H1 (cell line): ENCODE data around the gene OR2AG2. TPM values are rescaled to one million over a fixed set of nuclear protein-coding genes. Genes with fewer than 3 reads are reported as not detected.
A peak's percentile ranks its signal among the peaks of the same experiment; 100 is the strongest.
"Not testable (repeated sequence)": the region's sequence is repeated elsewhere in the genome, so short reads cannot be mapped to it uniquely, and the experiment has no call there.

ENCODE experiments used
- CTCF ChIA-PET: fragments of 300-600 bp; sonication (Branson Sonifier 250); formaldehyde crosslinking; loops from one replicate; lab custom pipeline; 2021; ENCODE audit not compliant: partially characterized antibody; lab: Charles Lee
- POLR2A ChIA-PET: fragments of 300-600 bp; sonication (Branson Sonifier 250); formaldehyde crosslinking; loops from one replicate; lab custom pipeline; 2021; ENCODE audit warnings: inconsistent platforms; ENCODE audit not compliant: partially characterized antibody; lab: Charles Lee
- DNase-seq, 2 experiments: peaks; one replicate each; pipeline versions ENCODE4 v3.0.0 to v3.0.0-alpha.2; 2010 to 2022; ENCODE audit warnings: low spot score in 2 of 2, low read depth in 1 of 2, mixed read lengths in 1 of 2
- FAIRE-seq: peaks from 2 replicates; lab custom pipeline; 2011; peaks lifted over from hg19 to GRCh38; lab: Jason Lieb, UNC
- H2AFZ ChIP-seq: 2 replicates; pipeline ENCODE4 v1.8.1; 2012; ENCODE audit warnings: low read length, inconsistent platforms
- H2AK5ac ChIP-seq: 2 replicates; pipeline ENCODE4 v1.6.1; 2013; ENCODE audit warnings: low read depth, low read length
- H2BK120ac ChIP-seq: replicated peaks from 2 replicates; pipeline ENCODE3; 2013; ENCODE audit warnings: low read depth, low read length, inconsistent platforms
- H2BK12ac ChIP-seq: 2 replicates; pipeline ENCODE4 v1.6.1; 2013; ENCODE audit warnings: low read depth, low read length
- H2BK15ac ChIP-seq: 2 replicates; pipeline ENCODE4 v1.6.1; 2013; ENCODE audit warnings: low read length
- H2BK20ac ChIP-seq: 2 replicates; pipeline ENCODE4 v1.6.1; 2013; ENCODE audit warnings: low read length
- H2BK5ac ChIP-seq: 2 replicates; pipeline ENCODE4 v1.6.1; 2013; ENCODE audit warnings: low read depth, low read length
- H3K14ac ChIP-seq: 2 replicates; pipeline ENCODE4 v1.6.1; 2013; ENCODE audit warnings: inconsistent platforms; ENCODE audit not compliant: insufficient read length
- H3K18ac ChIP-seq: 2 replicates; pipeline ENCODE4 v1.6.1; 2013; ENCODE audit warnings: low read length; ENCODE audit errors: extremely low read depth
- H3K23ac ChIP-seq: 2 replicates; pipeline ENCODE4 v1.6.1; 2013; ENCODE audit warnings: inconsistent platforms; ENCODE audit not compliant: insufficient read length
- H3K23me2 ChIP-seq: 2 replicates; pipeline ENCODE4 v1.6.1; 2013; ENCODE audit warnings: low read depth, low read length
- H3K27ac ChIP-seq: 2 replicates; pipeline ENCODE4 v1.6.1; 2011; ENCODE audit warnings: low read depth, low read length, inconsistent platforms
- H3K27me3 ChIP-seq, 4 experiments: replicated peaks in 1 of 4; 1 replicate in 1 of 4; 2 replicates in 3 of 4; pipeline versions ENCODE4 v1.6.1 to v1.8.1; 2011 to 2013; ENCODE audit warnings: low read length in 3 of 4, mild to moderate bottlenecking in 3 of 4, inconsistent platforms in 2 of 4, mixed read lengths in 2 of 4, moderate library complexity in 1 of 4; ENCODE audit not compliant: control insufficient read depth in 3 of 4, insufficient read depth in 3 of 4; ENCODE audit errors: extremely low read depth in 1 of 4
- H3K36me3 ChIP-seq, 4 experiments: 2 replicates each; pipeline versions ENCODE4 v1.6.1 to v1.8.1; 2011 to 2013; ENCODE audit warnings: mild to moderate bottlenecking in 4 of 4, low read length in 3 of 4, moderate library complexity in 2 of 4, control low read depth in 1 of 4, inconsistent platforms in 1 of 4; ENCODE audit not compliant: insufficient read depth in 4 of 4, control insufficient read depth in 2 of 4
- H3K4ac ChIP-seq: replicated peaks from 2 replicates; pipeline ENCODE3; 2013; ENCODE audit warnings: low read length, low read depth, mixed read lengths, inconsistent platforms; ENCODE audit not compliant: insufficient read length
- H3K4me1 ChIP-seq, 4 experiments: replicated peaks in 1 of 4; 1 replicate in 1 of 4; 2 replicates in 3 of 4; pipeline versions ENCODE4 v1.6.1 to v1.8.1; 2011 to 2013; ENCODE audit warnings: low read length in 3 of 4, inconsistent platforms in 2 of 4, mixed read lengths in 1 of 4; ENCODE audit not compliant: insufficient read depth in 4 of 4, control insufficient read depth in 3 of 4
- H3K4me2 ChIP-seq, 2 experiments: 2 replicates each; pipeline versions ENCODE4 v1.6.1 to v1.8.1; 2011 to 2013; ENCODE audit warnings: low read depth in 2 of 2, low read length in 2 of 2, control low read depth in 1 of 2, inconsistent platforms in 1 of 2, mild to moderate bottlenecking in 1 of 2; ENCODE audit not compliant: insufficient read depth in 1 of 2
- H3K4me3 ChIP-seq, 4 experiments: fragments of 200-600, 300-600 bp in 1 of 4; sonication (generic), shearing (Covaris generic), sonication (Bioruptor Twin) in 1 of 4; 2 replicates each; pipeline versions ENCODE4 v1.5.1 to v1.8.1; 2011 to 2016; ENCODE audit warnings: low read length in 4 of 4, low read depth in 3 of 4, control low read depth in 2 of 4, inconsistent platforms in 2 of 4, mild to moderate bottlenecking in 2 of 4, mixed read lengths in 1 of 4, moderate library complexity in 1 of 4; ENCODE audit not compliant: insufficient read depth in 2 of 4; ENCODE audit errors: extremely low read depth in 1 of 4
- H3K56ac ChIP-seq: replicated peaks from 2 replicates; pipeline ENCODE3; 2013; ENCODE audit warnings: low read depth, mild to moderate bottlenecking, mixed read lengths, low read length, inconsistent platforms; ENCODE audit not compliant: insufficient read length
- H3K79me1 ChIP-seq: 2 replicates; pipeline ENCODE4 v1.6.1; 2013; ENCODE audit warnings: low read depth, low read length, control low read depth
- H3K79me2 ChIP-seq, 2 experiments: 2 replicates each; pipeline versions ENCODE4 v1.6.1 to v1.8.1; 2012 to 2013; ENCODE audit warnings: low read length in 2 of 2, mild to moderate bottlenecking in 2 of 2, inconsistent platforms in 1 of 2; ENCODE audit not compliant: insufficient read depth in 2 of 2, control insufficient read depth in 1 of 2
- H3K9ac ChIP-seq, 4 experiments: replicated peaks in 1 of 4; 1 replicate in 1 of 4; 2 replicates in 3 of 4; pipeline versions ENCODE4 v1.6.1 to v1.8.1; 2011 to 2013; ENCODE audit warnings: low read depth in 3 of 4, low read length in 3 of 4, control low read depth in 2 of 4, mild to moderate bottlenecking in 2 of 4, moderate library complexity in 2 of 4, inconsistent platforms in 1 of 4; ENCODE audit errors: extremely low read depth in 1 of 4
- H3K9me3 ChIP-seq, 2 experiments: 2 replicates each; pipeline versions ENCODE4 v1.6.1 to v1.8.1; 2012 to 2013; ENCODE audit warnings: mild to moderate bottlenecking in 2 of 2, moderate library complexity in 2 of 2, control low read depth in 1 of 2, inconsistent platforms in 1 of 2, low read depth in 1 of 2, low read length in 1 of 2, mixed read lengths in 1 of 2; ENCODE audit not compliant: insufficient read depth in 2 of 2
- H4K20me1 ChIP-seq, 2 experiments: replicated peaks in 1 of 2; 2 replicates each; pipeline versions ENCODE3 to v1.8.1; 2011 to 2013; ENCODE audit warnings: inconsistent platforms in 2 of 2, low read length in 2 of 2, mild to moderate bottlenecking in 1 of 2; ENCODE audit not compliant: insufficient read depth in 2 of 2, control insufficient read depth in 1 of 2
- H4K5ac ChIP-seq: 2 replicates; pipeline ENCODE4 v1.6.1; 2013; ENCODE audit warnings: low read length, low read depth, mixed read lengths, inconsistent platforms; ENCODE audit not compliant: insufficient read length
- H4K8ac ChIP-seq: 2 replicates; pipeline ENCODE4 v1.8.0; 2013; ENCODE audit warnings: mild to moderate bottlenecking, moderate library complexity, low read length, inconsistent platforms; ENCODE audit not compliant: insufficient read depth; ENCODE audit errors: extremely low read depth
- H4K91ac ChIP-seq: replicated peaks from 2 replicates; pipeline ENCODE3; 2013; ENCODE audit warnings: low read length, mixed read lengths, inconsistent platforms; ENCODE audit not compliant: insufficient read length
- NANOG ChIP-seq: IDR thresholded peaks from 2 replicates; pipeline ENCODE4 v1.6.1; 2011; ENCODE audit warnings: low read length, low read depth, mild to moderate bottlenecking, inconsistent platforms; ENCODE audit not compliant: insufficient read depth, poor library complexity, severe bottlenecking
- polyA plus RNA-seq, 7 experiments: library from polyadenylated mRNA; depleted of rRNA in 3 of 7; stranded (reverse) in 5 of 7; unstranded in 2 of 7; fragments of >200 nt in 5 of 7; fragments of 200-250 nt in 2 of 7; gene quantifications; 1 replicate in 5 of 7; 2 replicates in 1 of 7; 4 replicates in 1 of 7; pipeline versions ENCODE4 v1.2.1 to v1.2.3, GENCODE V29; 2011 to 2013; ENCODE audit warnings: missing spikeins in 2 of 7, mixed read lengths in 2 of 7
- total RNA-seq: library from RNA; stranded (reverse); fragmentation: NEBNext Ultra II Directional; extraction: Animal tissue kit (Norgen Biotek cat#: 25700); gene quantifications from 2 replicates; pipeline ENCODE4 v1.2.1, GENCODE V29; 2021

OR2AG2 gene
- total and polyA plus RNA-seq, 2 of the 8 experiments (the other 6 are each of a cell fraction or from before 2014, with no cell fraction given), result 0.22 to 0.74 TPM

- POLR2A ChIA-PET, H2BK15ac ChIP-seq, H3K18ac ChIP-seq, H3K36me3 ChIP-seq, H3K4ac ChIP-seq, H3K23ac ChIP-seq, H4K8ac ChIP-seq, H3K56ac ChIP-seq, H4K20me1 ChIP-seq, H3K27ac ChIP-seq, CTCF ChIA-PET, H2AFZ ChIP-seq, H4K91ac ChIP-seq, H4K5ac ChIP-seq, H3K9ac ChIP-seq: not testable (repeated sequence)
- peak; percentile 32 for FAIRE-seq
- H2BK12ac ChIP-seq, result 0 out of 2 replicates have a peak overlapping the region, but pooled peaks have one; percentile 20
- peaks cover 7 to 15% of the 10 kb centered on the region in 2 experiments for H3K9me3 ChIP-seq
- TF ChIP-seq NANOG, result peak; percentile 35
- TF ChIP-seq, all 59 proteins: peak for 1; not testable (repeated sequence) for 58
- not testable (repeated sequence) for H3K4me3 ChIP-seq, H3K14ac ChIP-seq, H3K27me3 ChIP-seq, DNase-seq, H2BK120ac ChIP-seq, H3K23me2 ChIP-seq, H2AK5ac ChIP-seq, H3K4me2 ChIP-seq, H3K4me1 ChIP-seq, H2BK20ac ChIP-seq, H3K79me1 ChIP-seq, H3K79me2 ChIP-seq
- H2BK5ac ChIP-seq, result peak overlapping the region; percentile 55; the same call in 1 of the 2 replicates
Observed at GRCh38 chr11:6801075-6801474, 29.3 kb upstream of the OR2AG2 start.
